SK-N-MC (cell line): ENCODE measurements around the gene ARHGEF10L.

Experiments
- DNase-seq: peaks from one replicate; pipeline ENCODE4 v3.0.0-alpha.2; 2011; ENCODE audit warnings: low read depth, low spot score
- H3K27ac ChIP-seq: fragments of 200-600 bp; sonication (generic); 2 replicates; pipeline ENCODE4 v1.5.1; 2016; ENCODE audit warnings: mixed run types
- H3K36me3 ChIP-seq: fragments of 200-600 bp; sonication (generic); 2 replicates; pipeline ENCODE4 v1.6.1; 2017; ENCODE audit warnings: antibody characterized with exemption, low read length, mixed read lengths; ENCODE audit not compliant: insufficient read depth
- H3K4me3 ChIP-seq: fragments of 200-600 bp; sonication (generic); 2 replicates; pipeline ENCODE4 v1.5.1; 2016
- H3K9ac ChIP-seq: fragments of 200-600 bp; sonication (generic); 2 replicates; pipeline ENCODE4 v1.8.0; 2017; ENCODE audit warnings: mixed run types, mixed read lengths; ENCODE audit not compliant: insufficient read length
- H3K9me3 ChIP-seq: fragments of 200-600 bp; sonication (generic); 2 replicates; pipeline ENCODE4 v1.6.1; 2017; ENCODE audit warnings: low read depth, mild to moderate bottlenecking, antibody characterized with exemption, low read length, moderate library complexity, mixed read lengths
- EZH2 ChIP-seq: fragments of 200-600 bp; sonication (generic); IDR thresholded peaks from one replicate; pipeline ENCODE4 v1.6.1; 2017; ENCODE audit warnings: antibody characterized with exemption
- FOXP2 ChIP-seq: optimal IDR thresholded peaks from 2 replicates; pipeline ENCODE3; 2011; ENCODE audit warnings: mild to moderate bottlenecking, moderate library complexity; ENCODE audit not compliant: insufficient read depth; ENCODE audit errors: extremely low read length, control extremely low read depth
- POLR2AphosphoS5 ChIP-seq: IDR thresholded peaks from 2 replicates; pipeline ENCODE4 v1.6.1; 2012; ENCODE audit warnings: mild to moderate bottlenecking, low read depth, low read length, borderline replicate concordance

Gene ARHGEF10L

DNA sequence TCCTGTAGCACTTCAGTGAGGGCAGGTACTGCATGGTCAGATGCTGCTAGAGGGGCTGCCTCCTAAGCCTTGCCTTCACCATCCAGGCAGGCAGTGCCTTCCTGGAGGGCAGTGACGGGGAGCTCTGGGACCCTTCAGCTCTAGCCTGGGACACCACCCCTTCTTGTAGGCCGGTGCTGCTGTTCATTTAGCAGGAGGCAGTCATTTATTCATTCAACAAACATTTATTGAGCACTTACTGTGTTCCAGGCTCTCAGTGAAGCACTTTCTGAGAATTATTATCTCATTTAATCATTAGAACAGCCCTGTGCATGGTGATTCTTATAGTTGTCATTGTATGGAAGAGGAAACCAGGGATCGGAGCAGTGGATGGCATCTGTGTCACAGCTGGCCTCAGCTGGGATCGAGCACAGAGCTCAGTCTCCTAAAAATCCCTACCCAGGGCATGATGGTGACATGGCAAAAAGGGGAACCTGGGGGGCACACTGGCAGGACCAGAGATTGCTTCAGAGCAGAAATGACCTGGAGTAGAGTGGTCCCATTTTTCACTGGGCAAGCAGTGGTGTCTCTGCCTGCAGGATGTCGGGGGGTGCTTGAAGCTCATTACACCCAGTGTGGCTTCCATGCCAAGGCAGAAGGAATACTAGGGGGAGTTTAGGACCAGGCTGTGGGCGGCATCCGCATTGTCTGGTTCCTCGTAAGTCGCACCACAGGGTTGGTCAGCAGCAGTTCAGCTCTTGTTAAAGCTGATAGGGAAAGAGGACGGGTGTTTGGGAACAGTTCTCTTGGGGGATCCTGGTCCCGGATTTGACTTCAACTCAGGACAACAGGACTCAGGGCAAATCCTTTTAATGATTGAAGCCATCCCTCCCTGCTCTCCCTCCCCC, 28.8 kb downstream of the ARHGEF10L start:
- no peak overlapping the region for H3K27ac ChIP-seq
- no peak overlapping the region for H3K9ac ChIP-seq
- DNase-seq = no peak
- H3K9me3 ChIP-seq = no peaks in the 10 kb centered on the region
- no peaks in the 10 kb centered on the region for H3K36me3 ChIP-seq
- no peak for TF ChIP-seq EZH2
- TF ChIP-seq POLR2AphosphoS5 = no peak
- TF ChIP-seq FOXP2 = no peak
- H3K4me3 ChIP-seq = no peak overlapping the region

DNA sequence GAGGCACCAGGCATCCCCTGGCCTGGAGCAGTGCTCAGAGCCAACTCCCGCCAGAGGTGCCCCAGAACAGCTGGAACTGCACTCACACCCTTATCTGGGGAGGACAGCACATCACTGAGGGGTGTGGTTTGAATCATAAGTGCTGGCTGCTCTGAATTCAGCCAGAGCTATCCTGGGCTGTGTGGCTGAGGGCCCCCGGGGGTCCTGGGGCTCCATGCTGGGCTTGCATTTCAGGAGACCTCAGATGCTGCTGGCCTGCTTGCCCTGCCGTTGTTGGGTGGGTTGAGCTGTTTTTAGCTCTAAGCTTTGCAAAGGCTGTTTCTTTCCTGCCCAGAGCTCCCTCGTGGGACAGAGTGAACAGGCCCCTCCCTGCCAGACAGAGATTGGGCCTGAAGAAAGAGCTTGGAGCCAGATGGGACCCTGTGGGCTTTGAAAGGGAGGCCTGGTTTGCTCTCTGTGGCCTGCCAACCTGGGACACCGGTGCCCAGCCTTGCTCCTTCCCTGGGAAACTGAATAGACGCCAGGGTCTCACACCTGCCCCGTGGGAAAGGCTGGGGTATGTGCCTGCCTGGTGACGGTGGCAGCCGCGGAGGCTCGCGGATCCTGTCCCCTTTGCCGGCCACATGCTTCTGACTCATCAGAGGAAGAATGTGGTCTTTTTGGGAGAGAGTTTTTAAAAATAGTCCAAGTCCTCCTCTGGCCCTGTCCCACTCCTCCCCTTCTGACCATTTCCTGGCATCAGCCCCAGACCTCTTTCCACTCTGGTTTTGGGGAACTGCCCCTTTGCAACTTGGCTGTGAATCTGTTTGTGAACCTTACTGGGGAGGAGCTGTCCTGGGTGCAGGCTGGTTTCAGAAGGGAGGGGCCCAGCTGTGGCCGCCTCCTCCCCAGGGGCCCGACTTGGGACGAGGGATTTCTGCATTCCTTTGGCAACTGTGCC, 30.0 kb downstream of the ARHGEF10L start:
- no peak for TF ChIP-seq EZH2
- no peak for TF ChIP-seq POLR2AphosphoS5
- no peak for TF ChIP-seq FOXP2
- no peak overlapping the region for H3K27ac ChIP-seq
- H3K9ac ChIP-seq = no peak overlapping the region
- no peaks in the 10 kb centered on the region for H3K36me3 ChIP-seq
- no peak overlapping the region for H3K4me3 ChIP-seq
- no peaks in the 10 kb centered on the region for H3K9me3 ChIP-seq
- DNase-seq = no peak

DNA sequence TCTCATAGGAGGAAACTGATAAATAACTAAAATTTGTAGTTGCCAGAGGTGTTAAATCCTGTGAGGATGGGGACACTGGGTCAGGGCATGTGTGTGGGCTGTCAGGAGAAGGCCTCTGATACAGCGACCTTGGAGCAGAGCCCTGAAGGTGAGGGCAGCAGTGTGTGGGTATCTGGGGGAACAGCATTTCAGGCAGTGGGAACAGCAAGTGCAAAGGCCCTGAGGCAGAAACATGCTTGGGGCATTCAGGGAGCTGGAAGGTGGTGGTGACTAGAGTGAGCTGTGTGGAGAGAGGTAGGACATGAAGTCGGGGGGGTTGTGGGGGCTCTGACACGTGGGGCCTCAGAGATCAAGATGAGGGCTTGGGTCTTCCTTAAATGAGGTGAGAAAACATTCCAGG, 30.7 kb downstream of the ARHGEF10L start:
- no peaks in the 10 kb centered on the region for H3K36me3 ChIP-seq
- DNase-seq = no peak
- no peak overlapping the region for H3K27ac ChIP-seq
- no peak for TF ChIP-seq FOXP2
- no peak for TF ChIP-seq EZH2
- TF ChIP-seq POLR2AphosphoS5 = no peak
- H3K4me3 ChIP-seq = no peak overlapping the region
- H3K9ac ChIP-seq = no peak overlapping the region
- no peaks in the 10 kb centered on the region for H3K9me3 ChIP-seq

GRCh38 chr1:17572264-17572985, 32.9 kb downstream of the ARHGEF10L start:
- TF ChIP-seq POLR2AphosphoS5 (no peak), FOXP2 (no peak), EZH2 (no peak)

GRCh38 chr1:17573518-17574041, 34.1 kb downstream of the ARHGEF10L start:
- no peak for DNase-seq
- no peak overlapping the region for H3K9ac ChIP-seq
- no peak overlapping the region for H3K4me3 ChIP-seq
- no peaks in the 10 kb centered on the region for H3K9me3 ChIP-seq
- no peaks in the 10 kb centered on the region for H3K36me3 ChIP-seq
- no peak overlapping the region for H3K27ac ChIP-seq
- TF ChIP-seq POLR2AphosphoS5 (no peak), EZH2 (no peak), FOXP2 (no peak)

More at GRCh38 chr1:17572264-17572985, 32.9 kb downstream of the ARHGEF10L start:
- H3K27ac ChIP-seq = no peak overlapping the region
- no peaks in the 10 kb centered on the region for H3K9me3 ChIP-seq
- H3K36me3 ChIP-seq = no peaks in the 10 kb centered on the region
- H3K4me3 ChIP-seq = no peak overlapping the region
- no peak overlapping the region for H3K9ac ChIP-seq
- no peak for DNase-seq

DNA sequence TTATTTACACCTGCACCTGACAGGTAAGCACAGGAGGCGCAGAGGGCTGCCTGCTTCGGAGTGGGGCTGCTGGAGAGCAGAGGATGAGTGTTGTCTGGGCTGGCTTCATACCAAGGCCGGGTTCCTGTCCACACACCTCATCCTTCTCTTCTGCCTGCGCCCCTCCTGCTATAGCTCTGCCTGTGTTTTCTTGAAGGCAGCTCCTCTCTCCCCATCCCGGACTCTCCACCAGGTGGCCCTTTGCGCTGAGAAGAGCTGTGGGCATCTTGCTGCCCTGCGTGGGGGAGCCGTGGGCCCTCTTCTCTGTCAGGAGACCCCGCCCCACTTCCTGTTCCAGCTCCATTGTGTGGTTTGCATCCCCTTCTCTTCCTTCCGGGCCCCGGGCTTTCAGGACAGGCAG, 35.0 kb downstream of the ARHGEF10L start:
- no peak overlapping the region for H3K4me3 ChIP-seq
- H3K9me3 ChIP-seq = no peaks in the 10 kb centered on the region
- H3K27ac ChIP-seq = peak overlapping the region; percentile 42; the same call in 1 of the 2 replicates
- TF ChIP-seq EZH2 (no peak), POLR2AphosphoS5 (no peak), FOXP2 (no peak)
- no peak overlapping the region for H3K9ac ChIP-seq
- H3K36me3 ChIP-seq = no peaks in the 10 kb centered on the region
- DNase-seq = no peak

DNA sequence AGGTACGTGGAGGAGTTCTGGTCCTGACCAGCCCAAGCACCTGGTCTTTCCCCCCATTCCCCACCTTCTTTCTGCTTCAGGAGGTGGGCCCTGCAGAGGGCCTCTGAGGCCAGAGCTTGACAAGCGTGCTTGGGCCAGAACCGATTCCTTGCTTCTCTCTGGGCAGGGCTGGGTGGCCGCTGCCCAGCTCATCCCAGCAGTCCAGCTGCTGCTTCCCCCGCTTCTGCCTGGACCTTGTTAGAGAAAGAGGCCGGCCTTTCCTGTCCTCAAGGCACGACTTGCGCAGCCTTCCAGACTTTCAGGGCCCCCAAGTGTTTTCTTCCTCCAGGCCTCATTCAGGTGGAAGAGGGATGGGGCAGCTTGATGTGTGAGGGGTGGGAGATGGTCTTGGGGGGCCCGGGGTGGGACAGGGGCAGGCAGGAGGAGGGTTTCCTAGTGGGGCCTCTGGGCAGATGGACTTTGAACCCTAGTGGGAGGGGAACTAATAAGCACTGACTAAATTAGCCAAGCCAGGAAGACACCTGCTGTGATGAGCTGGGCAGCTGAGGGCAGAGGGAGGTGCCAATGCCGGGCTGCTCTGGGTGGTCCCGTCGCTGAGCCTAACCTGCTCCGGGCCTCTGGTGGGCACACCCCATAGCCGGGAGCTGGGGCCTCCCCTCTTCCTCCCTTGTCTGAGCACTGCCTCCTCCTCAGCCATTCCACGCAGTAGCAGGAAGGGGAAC, 36.5 kb downstream of the ARHGEF10L start:
- DNase-seq = no peak
- H3K9ac ChIP-seq = no peak overlapping the region
- H3K27ac ChIP-seq = no peak overlapping the region
- peak overlapping the region; percentile 35; the same call in 1 of the 2 replicates for H3K4me3 ChIP-seq
- H3K9me3 ChIP-seq = no peaks in the 10 kb centered on the region
- H3K36me3 ChIP-seq = no peaks in the 10 kb centered on the region
- TF ChIP-seq POLR2AphosphoS5 = no peak
